GM12878 (cell line): Measurements from ENCODE around the gene RCAN2. TPM values are rescaled to one million over a fixed set of nuclear protein-coding genes. Genes with fewer than 3 reads are reported as not detected.

Experiments used
- ATAC-seq: fragments of 200-7000 bp; cut with Tn5 transposase; 3 replicates; pipeline ENCODE4 v1.9.1; 2020; ENCODE audit warnings: mild to moderate bottlenecking, moderate library complexity
- BruUV-seq: library from RNA; stranded (reverse); fragments of 400-500 nt; replicated peaks from 2 replicates; lab custom pipeline; 2021; lab: Mats Ljungman, UMichigan
- CTCF ChIA-PET: fragments of 300-600 bp; sonication (Branson Sonifier 250); formaldehyde crosslinking; extraction: SDS; loops from one replicate; lab custom pipeline; 2021; ENCODE audit warnings: inconsistent platforms; lab: Yijun Ruan, JAX
- POLR2A ChIA-PET: fragments of 350-600 bp; formaldehyde crosslinking; extraction: SDS; loops from one replicate; lab custom pipeline; 2021; ENCODE audit warnings: inconsistent platforms; lab: Charles Lee
- RAD21 ChIA-PET: fragments of 300-600 bp; sonication (Branson Sonifier 250); formaldehyde crosslinking; loops from one replicate; lab custom pipeline; 2023; ENCODE audit warnings: antibody characterized with exemption; ENCODE audit not compliant: unreplicated experiment; lab: Charles Lee
- SMC1A ChIA-PET: fragments of 300-600 bp; sonication (Branson Sonifier 250); formaldehyde crosslinking; loops from one replicate; lab custom pipeline; 2023; ENCODE audit not compliant: unreplicated experiment, uncharacterized antibody; lab: Charles Lee
- DNase-seq: peaks from one replicate; pipeline ENCODE4 v3.0.0-alpha.2; 2011; ENCODE audit warnings: low read depth, low spot score
- FAIRE-seq: peaks from 3 replicates; lab custom pipeline; 2011; peaks lifted over from hg19 to GRCh38; lab: Jason Lieb, UNC
- H2AFZ ChIP-seq: 2 replicates; pipeline ENCODE4 v1.6.0; 2011; ENCODE audit warnings: low read depth, low read length, control low read depth; ENCODE audit not compliant: control insufficient read depth
- H3K27ac ChIP-seq: 2 replicates; pipeline ENCODE4 v1.5.1; 2011; ENCODE audit warnings: control low read depth; ENCODE audit not compliant: control insufficient read depth, insufficient read depth
- H3K27me3 ChIP-seq, 2 experiments: replicated peaks in 1 of 2; 2 replicates each; pipeline versions ENCODE4 v1.6.0 to v1.6.1; 2011; ENCODE audit warnings: low read length in 1 of 2; ENCODE audit not compliant: control insufficient read depth in 2 of 2, insufficient read depth in 2 of 2
- H3K36me3 ChIP-seq, 2 experiments: 2 replicates each; pipeline ENCODE4 v1.5.1; 2011; ENCODE audit warnings: low read length in 1 of 2; ENCODE audit not compliant: control insufficient read depth in 2 of 2, insufficient read depth in 2 of 2
- H3K4me1 ChIP-seq: 2 replicates; pipeline ENCODE4 v1.6.1; 2011; ENCODE audit warnings: mild to moderate bottlenecking, low read length, moderate library complexity, mixed read lengths; ENCODE audit not compliant: control insufficient read depth, insufficient read depth
- H3K4me2 ChIP-seq: 2 replicates; pipeline ENCODE4 v1.6.0; 2011; ENCODE audit warnings: control low read depth; ENCODE audit not compliant: control insufficient read depth, insufficient read depth
- H3K4me3 ChIP-seq: fragments of 200-600 bp; sonication (generic); 2 replicates; pipeline ENCODE4 v1.5.1; 2016
- H3K79me2 ChIP-seq: 2 replicates; pipeline ENCODE4 v1.6.0; 2011; ENCODE audit warnings: low read length; ENCODE audit not compliant: control insufficient read depth, insufficient read depth
- H3K9ac ChIP-seq: 2 replicates; pipeline ENCODE4 v1.8.0; 2011; ENCODE audit warnings: low read length, control low read depth, mixed read lengths; ENCODE audit not compliant: control insufficient read depth, insufficient read depth
- H3K9me3 ChIP-seq: replicated peaks from 3 replicates; pipeline ENCODE4 v1.5.1; 2011; ENCODE audit warnings: mild to moderate bottlenecking, low read length; ENCODE audit not compliant: control insufficient read depth, insufficient read depth
- H4K20me1 ChIP-seq: 2 replicates; pipeline ENCODE4 v1.6.0; 2011; ENCODE audit not compliant: control insufficient read depth, insufficient read depth
- ASH2L ChIP-seq: fragments of 300-600, 200-600 bp; sonication (generic); IDR thresholded peaks from 2 replicates; pipeline ENCODE4 v1.6.1; 2017; ENCODE audit warnings: low read depth, mild to moderate bottlenecking, borderline replicate concordance
- CREB1 ChIP-seq: IDR thresholded peaks from 2 replicates; pipeline ENCODE4 v1.6.1; 2012; ENCODE audit warnings: low read depth, mild to moderate bottlenecking, inconsistent platforms
- HCFC1 ChIP-seq: fragments of 150-350 bp; IDR thresholded peaks from 2 replicates; pipeline ENCODE4 v1.6.1; 2014; ENCODE audit warnings: low read length
- HDGF ChIP-seq: fragments of 450-650 bp; IDR thresholded peaks from 2 replicates; pipeline ENCODE4 v1.6.1; 2016; ENCODE audit warnings: antibody characterized with exemption
- MEF2A ChIP-seq: IDR thresholded peaks from 2 replicates; pipeline ENCODE4 v1.6.1; 2011; ENCODE audit warnings: low read depth, mild to moderate bottlenecking, low read length, moderate library complexity; ENCODE audit not compliant: insufficient read depth
- MLLT1 ChIP-seq: fragments of 450-650 bp; IDR thresholded peaks from 2 replicates; pipeline ENCODE4 v1.6.1; 2016; ENCODE audit warnings: mild to moderate bottlenecking
- RBBP5 ChIP-seq: fragments of 200-600 bp; sonication (generic); conservative IDR thresholded peaks from 2 replicates; pipeline ENCODE4 v1.6.1; 2016
- STAT1 ChIP-seq: fragments of 450-650 bp; conservative IDR thresholded peaks from 2 replicates; pipeline ENCODE4 v1.6.1; 2014; ENCODE audit warnings: antibody characterized with exemption, mild to moderate bottlenecking
- TCF7 ChIP-seq: IDR thresholded peaks from 2 replicates; pipeline ENCODE4 v1.6.1; 2014; ENCODE audit warnings: antibody characterized with exemption, borderline replicate concordance
- ZBTB33 ChIP-seq: fragments of 450-650 bp; IDR thresholded peaks from 2 replicates; pipeline ENCODE4 v1.6.1; 2017; ENCODE audit warnings: mild to moderate bottlenecking
- ZZZ3 ChIP-seq: IDR thresholded peaks from 2 replicates; pipeline ENCODE4 v1.6.1; 2011; ENCODE audit warnings: low read depth; ENCODE audit not compliant: control insufficient read depth, insufficient read length
- WGBS: methylation state at CpG from one replicate; pipeline ENCODE4 v1.1.6; 2016; ENCODE audit warnings: low lambda C conversion rate; ENCODE audit not compliant: insufficient replicate concordance, insufficient coverage; ENCODE audit errors: missing lambda C conversion rate; 5-methylcytosine and 5-hydroxymethylcytosine counted together
- in situ Hi-C: fragments of 300-500 bp; cut with MboI; formaldehyde crosslinking; loops from 9 replicates; pipeline ENCODE4 v1.14.3; 2018; ENCODE audit warnings: mixed read lengths
- intact Hi-C: fragments of 100-400 bp; cut with micrococcal nuclease; formaldehyde crosslinking; loops from one replicate; pipeline ENCODE4 v1.14.2; 2022; ENCODE audit not compliant: unreplicated experiment
- polyA plus RNA-seq, 11 experiments: library from polyadenylated mRNA; depleted of rRNA in 4 of 11; unstranded in 6 of 11; stranded (reverse) in 5 of 11; fragments of >200 nt; fragmentation: Nextera tagmentation in 4 of 11; fragmentation: Illumina TruSeq in 1 of 11; extraction: Ambion mirVana in 4 of 11; extraction: Trizol in 1 of 11; gene quantifications; 1 replicate in 1 of 11; 2 replicates in 10 of 11; pipeline versions ENCODE4 v1.2.1 to v1.2.3, GENCODE V29; 2011 to 2016; ENCODE audit warnings: inconsistent platforms in 2 of 11, missing spikeins in 2 of 11, low read depth in 1 of 11
- total RNA-seq, 4 experiments: library from RNA; depleted of rRNA in 3 of 4; stranded (reverse); fragments of >200 nt in 3 of 4; fragmentation: Illumina TruSeq in 1 of 4; extraction: Trizol in 1 of 4; gene quantifications; 2 replicates each; pipeline versions ENCODE4 v1.2.1 to v1.2.3, GENCODE V29; 2013 to 2021

RCAN2 gene
- total and polyA plus RNA-seq, 10 of the 15 experiments (the other 5 are each of a cell fraction or from before 2014, with no cell fraction given) = 0.06 TPM; not detected in 9

GRCh38 chr6:46288835-46289234 is 202.4 kb downstream of the RCAN2 start:
- no peaks in the 10 kb centered on the region for H3K36me3 ChIP-seq
- H4K20me1 ChIP-seq = no peaks in the 10 kb centered on the region
- WGBS = 57% methylated on average over 3 of the region's 3 CpGs
- ATAC-seq (no peak), FAIRE-seq (no peak)
- no peaks in the 10 kb centered on the region for H3K9me3 ChIP-seq
- SMC1A ChIA-PET = interaction anchor here (1.5 kb wide), 1 partner anchor 59 kb away, joined by 4 read pairs; no protein-coding TSS in a partner anchor
- no peaks in the 10 kb centered on the region for H3K27me3 ChIP-seq
- no TSS peak for BruUV-seq
- TF ChIP-seq ZZZ3 (no peak), TCF7 (no peak), RBBP5 (no peak), MEF2A (0 out of 2 replicates have a peak, but pooled peaks have one; percentile 49), STAT1 (no peak), ASH2L (no peak), ZBTB33 (no peak), HCFC1 (no peak), MLLT1 (no peak), CREB1 (0 out of 2 replicates have a peak, but pooled peaks have one; percentile 25), HDGF (no peak)
- TF ChIP-seq, all 136 proteins: peak for 2
- ChIA-PET RAD21 (no interaction called here), CTCF (no interaction called here), POLR2A (no interaction called here)
- no peak overlapping the region for H2AFZ ChIP-seq
- intact Hi-C loops = no loop called here
- no peak overlapping the region for H3K4me2 ChIP-seq
- in situ Hi-C loops = no loop called here
- DNase-seq = no peak
- no peak overlapping the region for H3K27ac ChIP-seq
- no peaks in the 10 kb centered on the region for H3K79me2 ChIP-seq
- peaks cover 15% of the 10 kb centered on the region for H3K4me1 ChIP-seq
- H3K9ac ChIP-seq = no peak overlapping the region
- no peak overlapping the region for H3K4me3 ChIP-seq
